Measurements from ENCODE around the gene GANAB. TPM values are rescaled to one million over a fixed set of nuclear protein-coding genes. Genes with fewer than 3 reads are reported as not detected.

The GANAB gene
- total and polyA plus RNA-seq, 2 of the 13 experiments (the other 11 are each of a cell fraction or from before 2014, with no cell fraction given) = 99.5 to 234 TPM

DNA sequence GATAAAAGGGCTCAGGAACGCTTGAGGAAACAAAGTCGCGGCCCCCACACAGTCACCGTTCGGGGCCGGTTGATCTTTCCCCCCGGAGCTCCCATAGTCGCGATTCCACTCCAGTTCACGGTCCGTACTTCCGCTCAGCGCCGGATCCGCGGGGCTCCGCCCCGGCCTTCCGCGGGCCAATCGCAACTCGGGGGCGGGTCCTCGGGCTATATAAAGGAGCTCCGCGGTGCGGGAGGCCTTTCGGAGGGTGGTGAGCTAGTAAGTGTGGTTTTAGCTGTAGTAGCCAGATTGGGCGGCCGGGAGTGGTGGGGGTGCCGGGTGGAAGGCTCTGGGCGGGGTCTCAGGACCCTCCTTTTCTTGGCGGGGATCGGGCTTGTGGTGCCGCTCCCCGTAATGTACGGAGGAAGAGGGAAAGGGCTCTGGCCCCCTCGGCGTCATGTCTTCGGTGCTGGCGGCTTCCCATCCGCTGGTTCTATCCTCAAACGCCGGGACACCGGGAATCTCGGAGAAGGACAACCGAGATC is 18.7 kb upstream of the GANAB start, which contains the start of the genes C11orf98 and CSKMT (continued):
- TF ChIP-seq KAT7 (CRISPR knock-in tag; IDR thresholded peaks at IDR 0.05; ENCODE audit: borderline replicate concordance) (no peak), ELF3 (CRISPR knock-in tag; IDR thresholded peaks at IDR 0.05) (peak; percentile 68; the same call in 1 of the 2 replicates), ZNF816 (CRISPR knock-in tag; IDR thresholded peaks at IDR 0.05; ENCODE audit: borderline replicate concordance) (no peak; the same call in 1 of the 2 replicates), BCLAF1 (IDR thresholded peaks at IDR 0.05) (no peak)
- TF ChIP-seq, protein P1, sequence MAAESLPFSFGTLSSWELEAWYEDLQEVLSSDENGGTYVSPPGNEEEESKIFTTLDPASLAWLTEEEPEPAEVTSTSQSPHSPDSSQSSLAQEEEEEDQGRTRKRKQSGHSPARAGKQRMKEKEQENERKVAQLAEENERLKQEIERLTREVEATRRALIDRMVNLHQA (CRISPR knock-in tag; IDR thresholded peaks at IDR 0.05) = no peak

DNA sequence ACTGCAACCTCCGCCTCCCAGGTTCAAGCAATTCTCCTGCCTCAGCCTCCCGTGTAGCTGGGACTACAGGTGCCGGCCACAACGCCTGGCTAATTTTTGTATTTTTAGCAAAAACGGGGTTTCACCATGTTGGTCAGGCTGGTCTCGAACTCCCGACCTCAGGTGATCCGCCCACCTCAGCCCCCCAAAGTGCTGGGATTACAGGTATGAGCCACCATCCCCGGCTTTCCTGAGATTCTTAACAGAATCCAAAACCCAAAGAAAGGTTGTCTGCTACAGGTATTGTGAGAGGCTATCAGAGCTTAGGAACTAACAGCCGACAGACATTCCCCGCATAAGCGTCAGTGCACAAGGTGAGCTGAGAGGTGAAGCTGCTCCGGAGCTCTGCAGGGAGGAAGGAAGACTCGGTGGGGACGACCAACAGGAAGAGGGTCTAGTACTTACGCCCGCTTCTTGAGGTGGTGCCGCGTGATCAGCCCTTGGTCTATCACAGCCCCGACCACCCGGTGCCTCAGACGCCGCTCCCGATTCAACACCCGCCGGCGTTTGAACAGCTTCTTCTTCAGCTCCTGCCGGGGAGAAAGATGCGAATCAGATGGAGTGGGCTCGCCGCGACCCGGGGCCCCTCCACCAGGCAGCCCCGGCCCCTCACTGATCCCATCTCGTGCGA is 18.1 kb upstream of the GANAB start:
- Histone ChIP-seq H3K4me3 (replicated peaks in 1 of 3; ENCODE audit: insufficient read depth in 1 of 3, low read depth in 2 of 3, low read length in 3 of 3) (peak overlapping the region; percentile 69 to 97 (median 91)), H3K79me2 (ENCODE audit: insufficient read depth, low read length) (peaks cover 35% of the 10 kb centered on the region), H3K27ac (ENCODE audit: extremely low read length, insufficient read depth, low read length) (peak overlapping the region; percentile 84), H3K36me3 (replicated peaks in 1 of 2; ENCODE audit: control insufficient read depth in 1 of 2, insufficient read depth in 2 of 2, low read length in 2 of 2) (peaks cover 0 to 15% of the 10 kb centered on the region in 2 experiments; a peak in 2 of 5 replicates), H4K20me1 (ENCODE audit: insufficient read depth, low read length) (no peaks in the 10 kb centered on the region; the same call in none of the 2 replicates), H3K4me2 (ENCODE audit: low read depth, low read length) (peak overlapping the region; percentile 52), H2AFZ (ENCODE audit: low read length) (no peak overlapping the region), H3K27me3 (ENCODE audit: control insufficient read depth in 1 of 2, insufficient read depth in 2 of 2, low read length in 2 of 2) (no peaks in the 10 kb centered on the region; a peak in 1 of 5 replicates), H3K4me1 (ENCODE audit: insufficient read depth, low read length) (peaks cover 41% of the 10 kb centered on the region), H3K9me3 (ENCODE audit: low read length) (no peaks in the 10 kb centered on the region), H3K9ac (ENCODE audit: insufficient read depth, low read depth, low read length) (peak overlapping the region; percentile 91)
- 6% methylated on average over 8 of the region's 36 CpGs for WGBS (ENCODE audit: low lambda C conversion rate)
- ATAC-seq = peak; percentile 62
- TSS peak; percentile 73 for BruUV-seq (replicated peaks)
- CTCF ChIA-PET (ENCODE audit: low intra/inter-chr PET ratio, low total read pairs) = no interaction called here
- DNase-seq (ENCODE audit: low spot score) = peak; percentile 64
- in situ Hi-C loops (cut with HindIII; ENCODE audit: extremely low pct_ligation_motif_present, low pct_unique_long_range_greater_than_20kb) = no loop called here
- POLR2A ChIA-PET = interaction anchor here (0.7 to 4.5 kb wide), 40 partner anchors 10 to 271 kb away, joined by 3 to 186 read pairs (median 10); partner anchors contain the start of genes AHNAK, B3GAT3, EEF1G and GANAB
- intact Hi-C loops (cut with micrococcal nuclease; ENCODE audit: unreplicated experiment) = no loop called here
- FAIRE-seq = no peak
- TF ChIP-seq ZNF331 (CRISPR knock-in tag; IDR thresholded peaks at IDR 0.05) (no peak), LCORL (IDR thresholded peaks at IDR 0.05) (no peak), LCORL (CRISPR knock-in tag; IDR thresholded peaks at IDR 0.05) (0 out of 2 replicates have a peak, but pooled peaks have one; percentile 19), ZNF790 (CRISPR knock-in tag; IDR thresholded peaks at IDR 0.05; ENCODE audit: borderline replicate concordance) (0 out of 2 replicates have a peak, but pooled peaks have one; percentile 27), ZNF296 (CRISPR knock-in tag; conservative IDR thresholded peaks at IDR 0.05) (0 out of 2 replicates have a peak, but pooled peaks have one; percentile 19), ELF3 (CRISPR knock-in tag; IDR thresholded peaks at IDR 0.05) (no peak), ZNF704 (CRISPR knock-in tag; IDR thresholded peaks at IDR 0.05; ENCODE audit: borderline replicate concordance) (no peak), HIVEP1 (CRISPR knock-in tag; IDR thresholded peaks at IDR 0.05) (no peak), TP53 (CRISPR knock-in tag; conservative IDR thresholded peaks at IDR 0.05) (no peak), MTF2 (CRISPR knock-in tag; IDR thresholded peaks at IDR 0.05; ENCODE audit: borderline replicate concordance) (no peak)
- TF ChIP-seq, protein P2, sequence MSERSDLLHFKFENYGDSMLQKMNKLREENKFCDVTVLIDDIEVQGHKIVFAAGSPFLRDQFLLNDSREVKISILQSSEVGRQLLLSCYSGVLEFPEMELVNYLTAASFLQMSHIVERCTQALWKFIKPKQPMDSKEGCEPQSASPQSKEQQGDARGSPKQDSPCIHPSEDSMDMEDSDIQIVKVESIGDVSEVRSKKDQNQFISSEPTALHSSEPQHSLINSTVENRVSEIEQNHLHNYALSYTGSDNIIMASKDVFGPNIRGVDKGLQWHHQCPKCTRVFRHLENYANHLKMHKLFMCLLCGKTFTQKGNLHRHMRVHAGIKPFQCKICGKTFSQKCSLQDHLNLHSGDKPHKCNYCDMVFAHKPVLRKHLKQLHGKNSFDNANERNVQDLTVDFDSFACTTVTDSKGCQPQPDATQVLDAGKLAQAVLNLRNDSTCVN (CRISPR knock-in tag; IDR thresholded peaks at IDR 0.05; ENCODE audit: borderline replicate concordance) = no peak
